ENCODE measurements around the gene NSUN4. TPM values are rescaled to one million over a fixed set of nuclear protein-coding genes. Genes with fewer than 3 reads are reported as not detected.

Gene NSUN4
- total RNA-seq, 4 donors from 2014 or later = 18.7 to 27.3 (median 21.6) TPM

GRCh38 chr1:46410156-46411009, 69.8 kb downstream of the NSUN4 start:
- TF ChIP-seq, protein P1, sequence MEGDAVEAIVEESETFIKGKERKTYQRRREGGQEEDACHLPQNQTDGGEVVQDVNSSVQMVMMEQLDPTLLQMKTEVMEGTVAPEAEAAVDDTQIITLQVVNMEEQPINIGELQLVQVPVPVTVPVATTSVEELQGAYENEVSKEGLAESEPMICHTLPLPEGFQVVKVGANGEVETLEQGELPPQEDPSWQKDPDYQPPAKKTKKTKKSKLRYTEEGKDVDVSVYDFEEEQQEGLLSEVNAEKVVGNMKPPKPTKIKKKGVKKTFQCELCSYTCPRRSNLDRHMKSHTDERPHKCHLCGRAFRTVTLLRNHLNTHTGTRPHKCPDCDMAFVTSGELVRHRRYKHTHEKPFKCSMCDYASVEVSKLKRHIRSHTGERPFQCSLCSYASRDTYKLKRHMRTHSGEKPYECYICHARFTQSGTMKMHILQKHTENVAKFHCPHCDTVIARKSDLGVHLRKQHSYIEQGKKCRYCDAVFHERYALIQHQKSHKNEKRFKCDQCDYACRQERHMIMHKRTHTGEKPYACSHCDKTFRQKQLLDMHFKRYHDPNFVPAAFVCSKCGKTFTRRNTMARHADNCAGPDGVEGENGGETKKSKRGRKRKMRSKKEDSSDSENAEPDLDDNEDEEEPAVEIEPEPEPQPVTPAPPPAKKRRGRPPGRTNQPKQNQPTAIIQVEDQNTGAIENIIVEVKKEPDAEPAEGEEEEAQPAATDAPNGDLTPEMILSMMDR (IDR thresholded peaks at IDR 0.05; ENCODE audit: low read depth) = no peak

GRCh38 chr1:46411010-46411405, 70.4 kb downstream of the NSUN4 start:
- TF ChIP-seq, protein P1 (IDR thresholded peaks at IDR 0.05; ENCODE audit: low read depth) = no peak

Other genes with a start within 250 kb of the NSUN4 start
- 10 to 100 TPM; 16.7 to 91.0 (median 49.0) TPM for gene PIK3R3, start 208.2 kb upstream of the NSUN4 start, total RNA-seq
- gene TSPAN1, start 165.7 kb upstream of the NSUN4 start, total RNA-seq = 1 to 10 TPM in 2 of 4 donors, not detected in 2; 1.6 to 3.1 TPM
- not detected for gene P3R3URF, start 164.3 kb upstream of the NSUN4 start, total RNA-seq
- 10 to 100 TPM; 20.4 to 37.2 (median 35.9) TPM for gene POMGNT1, start 142.4 kb upstream of the NSUN4 start, total RNA-seq
- gene LURAP1, start 137.5 kb upstream of the NSUN4 start, total RNA-seq = 1 to 10 TPM in 3 of 4 donors, under 1 TPM in 1; 0.98 to 6.4 (median 3.7) TPM
- 1 to 10 TPM in 3 of 4 donors, not detected in 1; 1.2 to 1.8 (median 1.3) TPM for gene RAD54L, start 93.0 kb upstream of the NSUN4 start, total RNA-seq
- gene LRRC41, start 37.2 kb upstream of the NSUN4 start, total RNA-seq = 10 to 100 TPM; 44.7 to 58.0 (median 52.0) TPM
- 100 to 1,000 TPM; 301 to 496 (median 395) TPM for gene UQCRH, start 37.1 kb upstream of the NSUN4 start, total RNA-seq
- gene FAAH, start 53.5 kb downstream of the NSUN4 start, total RNA-seq = 10 to 100 TPM; 11.9 to 69.3 (median 17.6) TPM
- gene DMBX1, start 149.0 kb downstream of the NSUN4 start, total RNA-seq = not detected
- not detected for gene KNCN, start 210.8 kb downstream of the NSUN4 start, total RNA-seq